Stimulated activated CD4-positive, alpha-beta T cell treated with anti-CD3 and anti-CD28 coated beads, Interleukin-4, amount 100 ng/mL, for 24 hours (primary cell): Measurements from ENCODE around the gene RFX1.
"Not testable (repeated sequence)": the region's sequence is repeated elsewhere in the genome, so short reads cannot be mapped to it uniquely, and the experiment has no call there.

Source experiments
- DNase-seq: peaks from one replicate; pipeline ENCODE4 v3.0.0-alpha.2; 2020

RFX1 gene

DNA sequence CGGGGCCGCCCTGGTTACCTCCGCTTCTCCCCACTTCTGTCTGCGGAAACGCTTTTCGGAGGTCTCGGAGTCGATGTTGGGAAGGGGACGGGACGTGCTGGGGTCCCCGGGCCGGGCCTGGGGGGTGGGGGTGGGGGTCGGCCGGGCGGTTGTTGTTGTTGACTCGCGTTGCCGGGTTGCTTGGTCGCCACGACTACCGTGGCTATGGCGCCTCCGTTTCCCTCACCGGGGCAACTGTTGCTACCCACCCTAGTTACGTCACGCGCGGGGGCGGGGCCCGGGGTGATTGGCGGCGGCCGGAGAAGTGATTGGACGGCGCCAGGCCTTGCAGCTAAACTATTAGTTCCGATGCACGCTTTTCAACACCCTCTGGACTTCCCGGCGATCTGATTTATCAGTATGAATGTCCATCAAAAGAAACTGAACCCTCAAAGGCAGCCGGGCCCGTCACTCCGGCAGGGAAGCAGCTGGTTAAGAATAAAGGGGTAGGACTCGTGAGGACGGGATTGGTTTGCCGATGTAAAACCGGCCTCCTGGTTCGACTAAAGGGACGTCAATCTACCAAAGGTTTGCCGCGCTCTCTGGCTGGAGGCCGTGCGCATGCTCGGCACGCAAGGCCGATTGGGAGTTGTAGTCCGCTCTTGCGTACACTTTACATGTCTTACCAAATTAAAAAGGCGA, at the start of gene RFX1:
Gene RFX1 (minus strand): TSS at position 236 of the 681 bp plus-strand sequence. CDS start 12,477 bp downstream, outside the sequence.
- peak; percentile 100 for DNase-seq

DNA sequence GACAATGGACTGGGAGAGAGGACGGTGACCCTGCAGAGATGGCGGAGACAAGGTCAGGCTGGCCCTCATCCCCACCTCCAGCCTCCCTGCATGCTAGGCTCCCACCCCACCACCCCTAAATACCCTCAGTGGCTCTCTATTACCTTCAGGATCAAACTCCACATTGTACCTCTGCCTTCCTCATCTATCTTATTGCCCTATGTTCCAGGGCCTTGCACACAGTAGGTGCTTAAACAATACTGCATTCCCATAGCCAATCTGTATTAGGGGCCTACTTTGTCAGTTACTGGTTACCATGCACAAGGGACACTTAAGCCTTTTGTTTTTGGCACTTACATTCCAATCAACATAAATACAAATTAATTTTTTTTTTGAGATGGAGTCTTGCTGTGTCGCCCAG, 49.3 kb upstream of the RFX1 start:
- DNase-seq = no peak

DNA sequence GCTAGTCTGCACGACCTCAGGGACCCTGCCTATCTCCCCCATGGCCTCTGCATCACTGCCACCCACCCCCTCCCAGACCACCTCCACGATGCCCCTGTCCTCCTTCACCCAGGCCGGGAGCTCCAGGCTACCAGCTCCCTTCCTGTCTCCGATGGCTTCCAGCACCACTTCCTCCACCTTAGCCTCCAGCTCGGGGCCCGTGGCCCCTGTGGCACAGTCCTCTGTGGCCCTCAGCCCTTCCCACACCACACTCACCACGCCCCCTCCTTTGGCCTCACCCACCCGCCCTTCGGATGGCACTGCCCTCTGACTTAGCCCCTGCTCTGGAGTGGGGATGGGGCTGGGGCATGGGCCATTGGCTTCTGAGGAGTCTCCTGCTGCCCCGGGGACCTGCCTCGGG, 48.6 kb upstream of the RFX1 start:
- no peak for DNase-seq

DNA sequence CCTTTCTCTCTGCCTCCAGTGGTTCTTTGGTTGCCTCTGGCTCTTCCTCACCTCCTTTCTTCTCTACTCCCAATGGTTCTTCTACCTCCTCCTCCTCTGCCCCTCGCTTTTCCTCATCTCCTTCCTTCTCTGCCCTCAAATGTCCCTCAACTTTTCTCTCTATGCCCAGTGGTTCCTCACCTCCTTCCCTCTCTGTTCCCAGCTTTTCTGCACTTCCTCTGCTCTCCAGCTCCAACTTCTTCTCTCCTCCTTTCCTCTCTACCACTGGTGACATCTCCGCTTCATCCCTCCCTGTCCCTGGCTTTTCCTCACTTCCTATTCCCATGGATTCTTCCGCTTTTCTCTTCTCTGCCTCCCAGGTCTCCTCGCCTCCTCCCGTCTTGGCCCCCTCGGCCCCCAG, 48.0 kb upstream of the RFX1 start:
- DNase-seq = no peak

DNA sequence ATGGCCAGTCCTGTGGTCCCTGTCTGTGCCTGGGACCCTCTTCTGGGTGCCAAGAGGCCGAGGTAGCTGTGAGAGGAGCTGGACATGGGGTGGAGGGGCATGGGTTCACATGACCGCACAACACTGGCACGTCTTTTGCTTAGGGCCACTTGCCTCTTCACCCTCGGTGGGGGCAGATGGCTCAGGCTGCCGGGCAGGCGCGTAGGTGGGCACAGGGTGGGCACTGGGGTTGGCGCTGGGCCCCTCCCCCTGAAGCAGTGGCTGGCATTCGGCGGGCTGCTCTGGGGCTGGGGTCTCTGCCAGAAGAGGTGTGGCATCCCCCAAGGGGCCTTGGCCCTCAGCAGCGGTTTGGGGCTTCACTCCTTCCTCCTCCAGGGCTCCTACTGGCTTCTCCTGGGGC, 47.4 kb upstream of the RFX1 start:
- no peak for DNase-seq

GRCh38 chr19:14053032-14053431, 46.9 kb upstream of the RFX1 start:
- DNase-seq = no peak

DNA sequence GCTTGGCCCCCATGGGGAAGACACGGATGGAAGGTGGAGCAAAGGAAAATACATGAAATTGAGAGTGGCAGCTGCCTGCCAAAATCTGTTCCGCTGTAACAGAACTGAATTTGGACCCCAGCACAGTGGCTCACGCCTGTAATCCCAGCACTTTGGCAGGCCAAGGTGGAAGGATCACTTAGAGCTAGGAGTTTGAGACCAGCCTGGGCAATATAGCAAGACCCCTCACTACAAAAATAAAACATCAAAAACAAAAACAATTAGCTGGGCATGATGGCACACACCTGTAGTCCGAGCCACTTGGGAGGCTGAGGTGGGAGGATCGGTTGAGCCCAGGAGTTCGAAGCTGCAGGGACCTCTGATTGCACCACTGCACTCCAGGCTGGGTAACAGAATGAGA, 46.4 kb upstream of the RFX1 start:
- no peak for DNase-seq

DNA sequence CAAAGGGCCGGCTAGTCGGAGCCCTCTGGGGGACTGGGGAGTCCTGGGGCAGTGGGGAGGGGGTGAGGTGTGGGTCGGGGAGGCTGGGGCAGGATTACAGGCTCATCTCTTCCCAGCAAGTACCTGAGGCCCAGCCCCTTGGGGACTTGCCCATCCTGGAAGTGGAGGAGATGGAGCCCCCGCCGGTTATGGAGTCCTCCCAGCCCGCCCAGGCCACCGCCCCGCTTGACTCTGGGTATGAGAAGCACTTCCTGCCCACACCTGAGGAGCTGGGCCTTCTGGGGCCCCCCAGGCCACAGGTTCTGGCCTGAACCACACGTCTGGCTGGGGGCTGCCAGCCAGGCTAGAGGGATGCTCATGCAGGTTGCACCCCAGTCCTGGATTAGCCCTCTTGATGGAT, 45.9 kb upstream of the RFX1 start:
- DNase-seq = no peak

DNA sequence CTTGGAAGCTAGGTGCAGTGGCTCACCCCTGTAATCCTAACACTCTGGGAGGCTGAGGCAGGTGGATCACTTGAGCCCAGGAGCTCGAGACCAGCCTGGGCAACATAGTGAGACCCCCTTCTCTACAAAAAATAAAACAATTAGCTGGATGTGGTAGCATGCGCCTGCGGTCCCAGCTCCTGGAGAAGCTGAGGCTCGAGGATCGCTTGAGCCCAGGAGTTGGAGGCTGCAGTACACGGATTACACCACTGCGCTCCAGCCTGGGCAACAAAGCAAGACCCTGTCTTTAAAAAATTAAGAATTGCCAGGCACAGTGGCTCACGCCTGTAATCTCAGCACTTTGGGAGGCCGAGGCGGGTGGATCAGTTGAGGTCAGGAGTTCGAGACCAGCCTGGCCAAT, 44.8 kb upstream of the RFX1 start:
- DNase-seq = not testable (repeated sequence)

DNA sequence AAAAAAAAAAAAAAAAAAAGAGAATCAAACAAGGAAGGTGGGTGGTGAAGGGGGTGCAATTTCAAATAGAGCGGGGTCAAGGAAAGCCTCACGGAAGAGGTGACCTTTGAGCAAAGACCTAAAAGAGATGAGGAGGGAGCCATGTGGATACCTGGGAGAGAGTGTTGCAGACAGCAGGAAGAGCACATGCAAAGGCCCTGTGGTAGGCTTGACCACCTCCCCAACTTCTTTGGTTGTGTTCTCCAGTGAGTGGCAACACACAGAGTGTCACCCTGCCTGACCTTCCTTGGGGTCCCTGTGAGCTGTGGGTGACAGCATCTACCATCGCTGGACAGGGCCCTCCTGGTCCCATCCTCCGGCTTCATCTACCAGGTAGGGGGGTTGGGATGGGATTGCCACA, 44.4 kb upstream of the RFX1 start:
- DNase-seq = no peak

DNA sequence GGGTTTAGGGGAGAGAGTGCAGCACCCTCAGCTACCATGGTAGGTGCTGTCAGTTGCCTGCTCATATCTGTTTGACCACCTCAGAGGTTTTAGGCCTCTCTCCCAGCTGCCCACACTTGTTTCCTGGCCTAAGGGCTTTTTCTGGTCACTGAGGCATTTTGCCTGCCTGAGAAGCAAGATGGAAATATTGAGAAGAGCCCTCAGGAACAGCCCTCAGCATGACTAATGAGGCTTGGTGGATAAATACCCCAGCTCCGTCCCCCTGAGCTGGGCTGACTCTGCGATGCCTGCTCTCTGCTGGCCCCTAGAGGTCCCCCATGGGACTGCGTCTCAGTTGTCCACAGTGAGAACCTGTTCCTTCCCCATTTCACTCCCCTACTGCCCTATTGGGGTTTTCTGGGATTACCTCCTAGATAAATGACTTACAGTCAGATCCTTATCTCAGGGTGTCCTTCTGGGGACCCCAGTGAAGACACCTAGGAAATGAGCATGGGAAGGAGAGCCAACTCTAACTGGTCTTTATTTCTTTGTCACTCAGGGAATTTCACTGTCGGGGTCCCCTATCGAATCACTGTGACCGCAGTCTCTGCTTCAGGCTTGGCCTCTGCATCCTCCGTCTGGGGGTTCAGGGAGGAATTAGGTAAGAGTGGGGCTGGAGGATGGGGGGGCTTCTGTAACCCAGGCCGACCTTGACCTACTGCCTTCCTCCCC, 42.5 kb upstream of the RFX1 start:
- DNase-seq = peak; percentile 81

- not testable (repeated sequence) for DNase-seq
These were observed 41.7 kb upstream of the RFX1 start for GRCh38 chr19:14047866-14048265.

DNA sequence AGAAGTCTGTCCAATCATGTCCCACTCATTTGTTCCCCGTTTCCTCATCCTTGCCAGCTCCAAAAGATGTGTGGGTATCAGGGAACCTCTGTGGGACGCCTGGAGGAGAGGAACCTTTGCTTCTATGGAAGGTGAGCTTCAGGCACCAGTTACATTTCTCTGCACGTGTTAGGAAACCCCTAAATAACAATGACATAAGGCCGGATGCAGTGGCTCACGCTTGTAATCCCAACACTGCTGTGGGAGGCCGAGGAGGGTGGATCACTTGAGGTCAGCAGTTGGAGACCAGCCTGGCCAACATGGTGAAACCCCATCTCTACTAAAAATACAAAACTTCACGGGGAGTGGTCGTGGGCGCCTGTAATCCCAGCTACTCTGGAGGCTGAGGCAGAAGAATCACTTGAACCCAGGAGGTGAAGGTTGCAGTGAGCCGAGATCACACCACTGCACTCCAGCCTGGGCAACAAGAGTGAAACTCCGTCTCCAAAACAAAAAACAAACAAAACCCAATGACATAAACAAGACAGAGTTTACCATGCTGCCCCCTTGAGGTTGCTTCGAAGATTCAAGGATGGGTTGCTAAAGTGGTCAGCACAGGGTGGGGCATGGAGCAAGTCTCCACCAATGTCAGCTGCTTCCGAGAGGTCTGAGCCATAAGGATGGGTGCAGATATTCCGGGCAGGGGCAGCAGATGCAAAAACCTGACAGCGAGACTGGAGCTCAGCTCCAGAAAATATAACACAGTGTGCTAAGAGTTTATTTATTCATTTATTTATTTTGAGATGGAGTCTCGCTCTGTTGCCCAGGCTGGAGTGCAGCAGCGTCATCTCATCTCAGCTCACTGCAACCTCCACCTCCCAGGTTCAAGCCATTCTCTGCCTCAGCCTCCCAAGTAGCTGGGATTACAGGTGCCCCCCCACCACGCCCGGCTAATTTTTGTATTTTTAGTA, 36.8 kb upstream of the RFX1 start:
- DNase-seq = peak; percentile 30

- no peak for DNase-seq
These were observed 33.1 kb upstream of the RFX1 start for GRCh38 chr19:14039181-14039580.

DNA sequence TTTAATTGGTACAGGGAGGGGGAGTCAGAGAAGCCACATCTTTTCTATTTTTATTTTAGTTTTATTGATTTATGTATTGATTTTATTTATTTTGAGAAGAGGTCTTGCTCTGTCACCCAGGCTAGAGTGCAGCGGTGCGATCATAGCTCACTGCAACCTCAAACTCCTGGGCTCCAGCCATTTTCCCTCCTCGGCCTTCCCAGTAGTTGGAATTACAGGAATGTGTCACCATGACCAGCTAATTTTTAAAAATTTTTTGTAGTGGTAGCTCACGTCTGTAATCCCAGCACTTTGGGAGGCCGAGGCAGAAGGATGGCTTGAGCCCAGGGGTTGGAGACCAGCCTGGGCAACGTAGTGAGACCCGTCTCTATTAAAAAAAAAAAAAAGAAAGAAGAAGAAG, 29.6 kb upstream of the RFX1 start:
- DNase-seq = no peak

DNA sequence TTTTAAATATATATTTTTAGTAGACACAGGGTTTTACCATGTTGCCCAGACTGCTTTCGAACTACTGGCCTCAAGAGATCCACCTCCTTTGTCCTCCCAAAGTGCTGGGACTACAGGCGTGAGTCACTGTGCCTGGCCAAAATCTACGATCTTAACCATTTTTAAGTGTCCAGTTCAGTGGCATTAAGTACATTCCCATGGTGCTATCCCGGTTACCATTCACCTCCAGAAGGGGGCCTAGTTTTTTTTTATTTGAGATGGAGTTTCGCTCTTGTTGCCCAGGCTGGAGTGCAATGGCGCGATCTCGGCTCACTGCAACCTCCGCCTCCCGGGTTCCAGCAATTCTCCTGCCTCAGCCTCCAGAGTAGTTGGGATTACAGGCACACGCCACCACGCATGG, 29.0 kb upstream of the RFX1 start:
- not testable (repeated sequence) for DNase-seq

GRCh38 chr19:14033946-14034345, 27.8 kb upstream of the RFX1 start:
- DNase-seq = no peak

DNA sequence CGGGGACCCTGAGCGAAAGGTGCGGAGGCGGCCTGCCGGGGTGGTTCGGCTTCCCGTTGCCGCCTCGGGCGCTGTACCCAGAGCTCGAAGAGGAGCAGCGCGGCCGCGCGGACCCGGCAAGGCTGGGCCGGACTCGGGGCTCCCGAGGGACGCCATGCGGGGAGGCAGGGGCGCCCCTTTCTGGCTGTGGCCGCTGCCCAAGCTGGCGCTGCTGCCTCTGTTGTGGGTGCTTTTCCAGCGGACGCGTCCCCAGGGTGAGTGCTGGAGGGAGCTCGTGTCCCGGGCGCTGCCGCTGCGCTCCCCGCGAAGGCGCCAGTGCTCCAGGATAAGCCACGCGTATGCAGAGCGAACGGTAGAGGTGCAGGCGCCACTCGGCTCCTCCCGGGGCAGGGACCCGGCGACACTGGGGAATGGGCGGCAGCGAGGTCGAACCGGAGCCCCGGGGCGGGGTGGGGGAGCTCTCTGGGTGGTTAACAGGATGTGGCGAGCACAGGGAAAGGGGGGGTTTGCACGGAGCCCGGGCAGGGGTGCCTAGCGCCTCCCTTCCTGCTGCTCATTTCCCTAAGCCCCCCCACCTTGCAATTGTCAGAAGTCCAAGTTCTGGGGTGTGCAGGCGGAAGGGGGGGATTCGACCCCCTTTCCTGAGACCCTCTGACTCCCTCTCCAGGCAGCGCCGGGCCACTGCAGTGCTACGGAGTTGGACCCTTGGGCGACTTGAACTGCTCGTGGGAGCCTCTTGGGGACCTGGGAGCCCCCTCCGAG, 25.8 kb upstream of the RFX1 start, which contains the start of gene IL27RA:
Gene IL27RA (plus strand): TSS at position 44 of the 762 bp plus-strand sequence. CDS start 111 bp downstream, at position 155.
- peak; percentile 76 for DNase-seq

- no peak for DNase-seq
These were observed 25.0 kb upstream of the RFX1 start for GRCh38 chr19:14030997-14031718.

DNA sequence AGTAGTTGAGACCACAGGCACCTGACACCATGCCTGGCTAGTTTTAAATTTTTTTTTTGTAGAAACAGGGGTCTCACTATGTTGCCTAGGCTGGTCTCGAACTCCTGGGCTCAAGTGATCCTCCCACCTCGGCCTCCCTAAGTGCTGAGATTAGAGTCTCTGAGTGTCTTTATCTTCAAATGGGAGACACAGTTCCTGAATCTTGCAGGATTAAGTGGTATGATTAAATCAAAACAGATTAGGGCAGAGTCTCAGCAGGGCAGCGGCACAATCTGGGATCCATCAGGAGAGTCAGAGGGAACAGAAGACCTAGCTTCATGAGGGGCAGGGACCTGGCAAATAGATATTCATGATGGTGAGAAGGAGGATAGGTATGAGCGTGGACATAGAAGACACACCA, 22.8 kb upstream of the RFX1 start:
- no peak for DNase-seq

GRCh38 chr19:14027856-14028450, 21.8 kb upstream of the RFX1 start, which contains the start of gene RLN3:
Gene RLN3, plus strand, starts transcription at chr19:14028148. Its CDS starts 57 bp downstream, at chr19:14028205.
- no peak for DNase-seq
